Activated naive CD8-positive, alpha-beta T cell treated with anti-CD3 and anti-CD28 coated beads, Interleukin-2, amount 10 ng/mL, durations not matched to agents 7 days and 5 days (primary cell): ENCODE results near the gene BCKDK. TPM values are rescaled to one million over a fixed set of nuclear protein-coding genes. Genes with fewer than 3 reads are reported as not detected.
"Not testable (repeated sequence)": the region's sequence is repeated elsewhere in the genome, so short reads cannot be mapped to it uniquely, and the experiment has no call there.

Experiments
- ATAC-seq: fragments of 150-1000 bp; cut with Tn5 transposase; one replicate; pipeline ENCODE4 v1.10.0; 2021; ENCODE audit warnings: low read depth, moderate library complexity
- POLR2A ChIA-PET: fragments of 350-600 bp; sonication (Branson Sonifier 250); formaldehyde crosslinking; loops from one replicate; lab custom pipeline; 2021; ENCODE audit warnings: antibody characterized with exemption; lab: Charles Lee
- DNase-seq: peaks from one replicate; pipeline ENCODE4 v3.0.0; 2021
- H3K27ac Mint-ChIP-seq: one replicate; pipeline ENCODE4 v1.8.0; 2022; ENCODE audit warnings: mild to moderate bottlenecking, mixed read lengths
- H3K27me3 Mint-ChIP-seq: one replicate; pipeline ENCODE4 v1.8.0; 2022; ENCODE audit warnings: mild to moderate bottlenecking, moderate library complexity, mixed read lengths
- H3K36me3 Mint-ChIP-seq: one replicate; pipeline ENCODE4 v1.8.0; 2021; ENCODE audit warnings: mild to moderate bottlenecking, mixed read lengths
- H3K4me1 Mint-ChIP-seq: one replicate; pipeline ENCODE4 v1.8.0; 2021; ENCODE audit warnings: mixed read lengths
- H3K4me3 Mint-ChIP-seq: one replicate; pipeline ENCODE4 v1.8.0; 2022; ENCODE audit warnings: mild to moderate bottlenecking, moderate library complexity, mixed read lengths
- H3K9me3 Mint-ChIP-seq: one replicate; pipeline ENCODE4 v1.8.0; 2021; ENCODE audit warnings: mixed read lengths
- total RNA-seq, 2 experiments: library from RNA; stranded (reverse); gene quantifications; one replicate each; pipeline ENCODE4 v1.2.3, GENCODE V29; 2021

The BCKDK gene
- total RNA-seq, 2 experiments from 2014 or later, result 35.8 to 37.0 TPM

DNA sequence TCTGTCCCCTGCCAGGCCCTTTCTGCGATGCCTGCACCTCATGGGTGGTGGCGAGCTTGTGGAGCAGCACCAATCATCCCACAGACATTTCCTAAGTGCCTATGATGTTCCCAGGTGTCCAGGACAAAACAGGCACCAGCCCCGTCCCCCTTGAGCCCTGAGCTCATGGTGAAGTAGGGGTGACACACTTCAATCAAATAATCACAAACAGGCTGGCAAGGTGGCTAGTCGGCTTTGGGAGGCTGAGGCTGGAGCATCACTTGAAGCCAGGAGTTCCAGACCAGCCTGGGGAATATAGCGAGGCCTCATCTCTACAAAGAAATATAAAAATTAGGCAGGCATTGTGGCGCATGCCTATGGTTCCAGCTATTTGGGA is 28.1 kb downstream of the BCKDK start:
- Mint-ChIP-seq H3K9me3 (no peaks in the 10 kb centered on the region), H3K27ac (no peak overlapping the region), H3K27me3 (no peaks in the 10 kb centered on the region), H3K4me3 (no peak overlapping the region), H3K36me3 (no peaks in the 10 kb centered on the region), H3K4me1 (no peaks in the 10 kb centered on the region)
- no peak for DNase-seq
- POLR2A ChIA-PET, result interaction anchor here (1.8 kb wide), 1 partner anchor 19 kb away, joined by 4 read pairs; the partner anchor contains the start of gene KAT8
- no peak for ATAC-seq

DNA sequence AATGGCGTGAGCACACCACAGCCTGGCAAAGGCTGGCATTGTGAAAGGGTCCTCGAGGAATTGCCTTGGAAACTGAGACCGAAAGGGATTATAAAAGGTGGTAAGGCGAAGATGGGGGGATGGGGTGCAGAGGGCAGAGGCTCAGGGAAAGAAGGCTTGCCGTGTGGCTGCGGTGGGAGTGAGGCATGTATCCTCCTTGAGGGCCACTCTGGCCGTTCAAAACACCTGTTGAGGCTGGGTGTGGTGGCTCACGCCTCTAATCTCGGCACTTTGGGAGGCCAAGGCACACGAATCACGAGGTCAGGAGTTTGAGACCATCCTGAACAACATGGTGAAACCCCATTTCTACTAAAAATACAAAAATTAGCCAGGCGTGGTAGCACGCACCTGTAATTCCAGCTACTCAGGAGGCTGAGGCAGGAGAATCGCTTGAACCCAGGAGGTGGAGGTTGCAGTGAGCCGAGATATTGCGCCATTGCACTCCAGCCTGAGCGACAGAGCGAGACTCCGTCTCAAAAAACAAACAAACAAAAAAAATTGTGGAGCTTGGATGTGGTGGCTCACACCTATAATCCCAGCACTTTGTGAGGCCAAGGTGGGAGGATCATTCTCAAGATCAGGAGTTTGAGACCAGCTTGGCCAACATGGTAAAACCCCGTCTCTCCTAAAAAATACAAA is 28.8 kb downstream of the BCKDK start:
- H3K27ac Mint-ChIP-seq, H3K36me3 Mint-ChIP-seq, ATAC-seq, H3K4me3 Mint-ChIP-seq, DNase-seq, H3K4me1 Mint-ChIP-seq, H3K27me3 Mint-ChIP-seq, H3K9me3 Mint-ChIP-seq: not testable (repeated sequence)
- POLR2A ChIA-PET, result interaction anchor here (0.9 kb wide), 1 partner anchor 18 kb away, joined by 3 read pairs; no protein-coding TSS in a partner anchor

DNA sequence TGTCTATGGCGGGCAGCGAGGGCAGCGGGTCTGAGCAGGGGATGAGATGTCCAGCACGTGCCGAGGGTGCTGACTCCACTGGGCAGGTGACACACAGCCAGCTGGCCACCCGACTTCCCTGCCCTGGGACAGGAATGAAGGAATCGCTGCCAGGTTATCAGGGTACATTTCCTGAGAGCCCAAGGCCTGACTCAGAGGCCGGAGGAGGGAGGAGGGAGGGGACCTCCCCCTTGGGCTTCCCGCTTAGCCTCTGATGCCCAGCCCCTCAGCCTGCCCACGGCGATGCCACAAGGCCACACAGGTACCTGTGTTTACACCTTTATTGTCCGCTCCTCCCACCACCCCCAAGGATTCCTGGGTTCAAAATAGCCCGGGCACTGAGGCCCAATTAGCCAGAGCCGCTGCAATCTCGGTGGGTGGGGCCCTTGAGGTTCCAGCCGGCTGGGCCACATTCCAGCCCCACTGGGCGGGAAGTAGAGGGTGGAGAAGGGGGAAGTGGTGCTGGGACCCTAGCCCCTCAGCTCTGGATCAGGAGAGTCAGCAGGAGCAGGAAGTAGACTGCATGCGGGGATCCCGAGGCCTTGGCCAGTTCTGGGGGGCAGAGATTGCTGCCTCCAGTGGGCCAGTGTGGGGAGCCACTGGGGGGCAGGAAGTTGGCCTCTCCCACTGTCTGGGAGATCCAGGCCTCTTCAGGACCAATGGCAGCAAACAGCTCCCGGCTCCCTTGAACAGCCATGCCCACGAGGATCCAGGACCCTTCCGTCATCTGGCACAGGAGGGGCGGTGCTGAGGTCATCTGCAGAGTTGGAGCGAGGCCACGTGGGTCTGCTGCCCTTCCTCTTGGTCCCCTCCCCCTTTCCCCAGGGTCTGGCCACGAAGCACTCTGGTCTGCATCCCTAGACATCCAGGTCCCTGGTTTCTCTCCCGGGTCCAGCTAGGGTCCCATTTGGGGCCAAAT is 30.7 kb downstream of the BCKDK start:
- Mint-ChIP-seq H3K4me3 (no peak overlapping the region), H3K36me3 (no peaks in the 10 kb centered on the region), H3K27me3 (no peaks in the 10 kb centered on the region), H3K27ac (peak overlapping the region; percentile 45), H3K9me3 (no peaks in the 10 kb centered on the region), H3K4me1 (peaks cover 5% of the 10 kb centered on the region)
- no peak for DNase-seq
- ATAC-seq, result no peak
- POLR2A ChIA-PET, result no interaction called here

DNA sequence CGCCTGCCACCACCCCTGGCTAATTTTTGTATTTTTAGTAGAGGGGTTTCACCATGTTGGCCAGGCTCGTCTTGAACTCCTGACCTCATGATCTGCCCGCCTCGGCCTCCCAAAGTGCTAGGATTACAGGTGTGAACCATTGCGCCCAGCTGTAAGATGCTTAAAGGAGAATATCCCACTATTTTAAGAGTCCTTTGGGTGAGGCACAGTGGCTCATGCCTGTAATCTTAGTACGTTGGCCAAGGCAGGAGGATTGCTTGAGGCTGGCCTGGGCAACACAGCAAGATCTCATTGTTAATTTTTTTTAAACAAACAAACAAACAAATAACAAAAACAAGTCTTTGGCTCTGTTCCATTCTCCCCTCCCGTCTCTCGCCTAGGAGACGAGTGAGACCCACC is 32.9 kb downstream of the BCKDK start:
- not testable (repeated sequence) for H3K36me3 Mint-ChIP-seq, H3K9me3 Mint-ChIP-seq, H3K27me3 Mint-ChIP-seq, ATAC-seq, H3K4me3 Mint-ChIP-seq, H3K27ac Mint-ChIP-seq, H3K4me1 Mint-ChIP-seq, DNase-seq
- POLR2A ChIA-PET, result interaction anchor here (1.1 to 1.4 kb wide), 2 partner anchors 24 to 191 kb away, joined by 4 to 5 read pairs; partner anchors contain the start of gene KAT8

DNA sequence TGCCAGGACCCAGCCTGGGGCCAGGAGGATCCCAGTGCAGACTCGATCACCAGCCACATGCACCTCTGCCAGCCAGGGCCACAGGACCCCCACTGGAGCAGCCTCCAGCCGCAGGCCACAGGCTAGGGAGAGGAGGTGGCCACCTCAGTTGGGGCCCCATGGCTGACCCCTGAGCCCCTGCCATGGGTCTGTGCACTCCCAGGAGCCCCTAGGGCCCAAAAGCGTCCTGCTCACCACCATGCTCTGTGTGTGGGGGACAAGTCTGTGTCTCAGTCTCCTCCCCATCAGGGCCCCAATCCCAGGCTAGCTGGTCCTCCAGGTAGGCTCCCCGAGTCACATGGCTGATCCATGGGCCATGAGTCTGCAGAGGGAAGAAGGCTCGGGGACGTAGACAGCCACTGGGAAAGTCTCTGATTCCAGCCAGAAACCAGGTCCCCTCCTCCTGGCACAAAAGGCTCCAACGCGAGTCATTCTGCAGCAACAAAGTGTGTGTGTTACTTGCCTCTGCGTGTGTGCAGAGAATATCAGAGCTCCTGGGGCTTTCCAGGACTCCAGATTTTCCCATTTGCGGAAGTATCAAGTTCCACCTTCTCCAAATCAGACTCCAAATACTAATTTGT is 33.4 kb downstream of the BCKDK start:
- Mint-ChIP-seq H3K27me3 (no peaks in the 10 kb centered on the region), H3K36me3 (no peaks in the 10 kb centered on the region), H3K27ac (peak overlapping the region; percentile 89), H3K9me3 (no peaks in the 10 kb centered on the region), H3K4me3 (peak overlapping the region; percentile 86), H3K4me1 (peaks cover 5% of the 10 kb centered on the region)
- ATAC-seq (no peak), DNase-seq (peak; percentile 43)
- POLR2A ChIA-PET, result interaction anchor here (0.6 to 3.4 kb wide), 25 partner anchors 12 to 730 kb away, joined by 3 to 138 read pairs (median 4); partner anchors contain the start of genes ARMC5, BCKDK, FUS and KAT8

DNA sequence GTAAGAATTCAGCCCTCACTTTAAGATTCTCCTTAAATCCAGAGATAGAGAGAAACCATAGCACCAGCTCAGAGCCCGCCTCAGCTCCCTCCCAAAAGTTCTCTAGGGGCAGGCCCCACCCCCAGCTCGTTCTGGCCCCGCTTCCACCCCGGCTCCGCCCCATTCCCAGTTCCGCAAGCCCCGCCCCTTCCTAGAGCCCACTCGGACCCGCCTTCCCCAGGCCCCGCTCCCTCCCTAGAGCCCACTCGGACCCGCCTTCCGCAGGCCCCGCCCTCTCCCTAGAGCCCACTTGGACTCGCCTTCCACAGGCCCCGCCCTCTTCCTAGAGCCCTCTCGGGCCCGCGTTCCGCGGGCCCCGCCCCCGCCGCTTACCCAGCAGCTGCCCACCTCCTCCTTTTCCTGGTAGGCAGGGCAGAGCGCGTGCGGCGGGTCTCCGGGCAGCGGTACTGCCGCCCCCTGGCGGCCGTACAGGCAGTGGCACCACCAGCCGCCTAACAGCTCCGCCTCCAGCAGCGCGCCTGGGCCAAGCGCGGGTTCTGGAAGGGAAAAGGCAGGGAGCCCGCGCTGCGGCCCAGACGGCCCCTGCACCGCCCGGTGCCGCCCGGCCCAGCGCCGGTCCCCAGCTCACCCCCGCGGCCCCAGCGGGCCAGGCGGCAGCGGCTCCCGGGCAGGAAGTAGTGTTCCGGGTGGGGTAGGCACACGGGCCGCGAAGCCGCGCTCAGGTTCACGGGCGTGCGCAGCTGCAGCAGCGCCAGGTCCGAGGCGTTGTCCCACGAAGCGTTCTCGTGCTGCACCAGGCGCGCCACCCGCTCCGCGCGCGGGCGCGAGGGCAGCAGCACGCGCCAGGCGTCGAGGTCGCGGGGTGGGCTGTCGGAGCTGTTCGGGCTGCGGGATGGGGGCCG is 34.2 kb downstream of the BCKDK start:
- ATAC-seq (peak; percentile 87), DNase-seq (peak; percentile 98)
- POLR2A ChIA-PET, result interaction anchor here (0.6 to 3.4 kb wide), 29 partner anchors 9 to 729 kb away, joined by 3 to 138 read pairs (median 4); partner anchors contain the start of genes ARMC5, BCKDK, FUS and HSD3B7
- H3K27me3 Mint-ChIP-seq, result peaks cover 1% of the 10 kb centered on the region
- H3K4me1 Mint-ChIP-seq, result peaks cover 5% of the 10 kb centered on the region
- peak overlapping the region; percentile 89 for H3K27ac Mint-ChIP-seq
- no peaks in the 10 kb centered on the region for H3K36me3 Mint-ChIP-seq
- peak overlapping the region; percentile 86 for H3K4me3 Mint-ChIP-seq
- no peaks in the 10 kb centered on the region for H3K9me3 Mint-ChIP-seq

DNA sequence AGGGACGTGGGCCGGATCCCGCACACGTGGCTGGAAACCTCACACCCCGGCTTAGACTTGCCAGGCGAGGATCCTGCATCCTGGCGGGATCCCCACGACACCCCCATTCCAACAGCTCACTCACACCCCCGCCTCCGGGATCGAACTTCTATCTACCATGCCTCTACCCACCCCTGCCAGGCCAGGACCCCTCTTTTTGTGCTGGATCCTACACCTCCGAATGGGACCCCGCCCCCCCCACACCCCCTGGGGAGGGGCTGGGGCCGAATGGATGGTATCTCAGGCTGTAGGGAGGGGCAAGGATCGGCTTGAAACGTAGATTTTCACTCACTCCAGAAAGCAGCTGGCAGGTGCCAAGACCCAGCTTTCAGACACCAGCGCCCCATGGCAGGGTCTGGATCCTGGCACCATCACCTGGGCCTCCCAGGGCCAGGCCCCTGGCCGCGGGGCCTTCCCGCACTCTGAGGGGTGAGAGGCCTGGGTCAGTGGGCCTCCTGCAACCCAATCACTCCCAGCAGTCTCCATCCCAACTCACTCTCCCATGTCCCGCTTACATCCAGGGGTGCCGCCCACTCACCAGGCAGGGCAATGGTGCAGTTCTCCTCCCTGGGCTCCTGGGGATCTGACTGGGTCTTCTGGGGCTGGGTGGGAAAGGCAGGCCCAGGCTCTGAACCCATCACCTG is 35.0 kb downstream of the BCKDK start:
- Mint-ChIP-seq H3K27ac (peak overlapping the region; percentile 64), H3K4me3 (peak overlapping the region; percentile 27), H3K36me3 (no peaks in the 10 kb centered on the region), H3K27me3 (peaks cover 4% of the 10 kb centered on the region), H3K9me3 (no peaks in the 10 kb centered on the region), H3K4me1 (peaks cover 5% of the 10 kb centered on the region)
- DNase-seq (no peak), ATAC-seq (no peak)
- POLR2A ChIA-PET, result interaction anchor here (0.8 to 3.4 kb wide), 14 partner anchors 8 to 299 kb away, joined by 3 to 138 read pairs (median 6); partner anchors contain the start of genes BCKDK, FUS, HSD3B7 and KAT8

DNA sequence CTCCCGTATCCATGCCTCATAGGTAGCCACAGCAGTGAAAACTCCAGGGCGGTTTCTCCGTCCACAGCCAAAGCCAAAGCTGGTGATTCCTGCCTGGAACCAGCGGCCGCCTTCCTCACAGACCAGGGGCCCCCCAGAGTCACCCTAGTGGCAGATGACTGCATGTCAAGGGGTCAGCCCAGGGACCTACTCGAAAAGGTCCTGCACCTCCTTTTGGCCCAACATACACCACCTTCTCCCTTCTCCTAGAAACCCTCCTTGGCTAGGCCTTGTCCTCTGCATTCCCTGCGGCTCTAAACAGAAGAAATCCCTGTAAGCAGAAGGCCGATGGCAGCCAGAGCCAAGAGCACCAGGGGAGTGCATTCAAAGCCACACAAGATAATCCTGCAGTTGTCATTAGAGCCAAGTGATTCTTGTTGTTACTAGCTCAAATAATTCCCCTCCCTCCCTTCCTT is 35.5 kb downstream of the BCKDK start:
- H3K36me3 Mint-ChIP-seq, result no peaks in the 10 kb centered on the region
- peaks cover 4% of the 10 kb centered on the region for H3K27me3 Mint-ChIP-seq

DNA sequence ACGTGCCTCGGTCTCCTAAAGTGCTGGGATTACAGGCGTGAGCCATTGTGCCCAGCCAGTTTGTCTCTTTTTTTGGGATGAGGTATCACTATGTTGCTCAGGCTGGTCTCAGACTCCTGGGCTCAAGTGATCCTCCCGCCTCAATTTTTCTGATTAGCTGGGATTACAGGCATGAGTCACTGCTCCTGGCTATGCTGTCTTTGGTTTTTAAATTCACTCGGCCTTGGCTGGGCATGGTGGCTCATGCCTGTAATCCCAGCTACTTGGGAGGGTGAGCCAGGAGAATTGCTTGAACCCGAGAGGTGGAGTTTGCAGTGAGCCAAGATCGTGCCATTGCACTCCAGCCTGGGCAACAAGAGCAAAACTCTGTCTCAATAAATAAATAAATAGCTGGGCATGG is 36.2 kb downstream of the BCKDK start:
- not testable (repeated sequence) for ATAC-seq, H3K36me3 Mint-ChIP-seq, H3K9me3 Mint-ChIP-seq, H3K4me3 Mint-ChIP-seq, DNase-seq, H3K4me1 Mint-ChIP-seq, H3K27ac Mint-ChIP-seq, H3K27me3 Mint-ChIP-seq
- POLR2A ChIA-PET, result interaction anchor here (3.4 kb wide), 1 partner anchor 34 kb away, joined by 138 read pairs; the partner anchor contains the start of gene FUS

More for the DNA sequence above, 35.5 kb downstream of the BCKDK start:
- Mint-ChIP-seq H3K4me1 (peaks cover 5% of the 10 kb centered on the region), H3K27ac (peak overlapping the region; percentile 72), H3K4me3 (peak overlapping the region; percentile 59), H3K9me3 (no peaks in the 10 kb centered on the region)
- DNase-seq (no peak), ATAC-seq (no peak)
- POLR2A ChIA-PET, result interaction anchor here (2.7 to 3.4 kb wide), 2 partner anchors 26 to 34 kb away, joined by 33 to 138 read pairs; partner anchors contain the start of genes FUS and KAT8

DNA sequence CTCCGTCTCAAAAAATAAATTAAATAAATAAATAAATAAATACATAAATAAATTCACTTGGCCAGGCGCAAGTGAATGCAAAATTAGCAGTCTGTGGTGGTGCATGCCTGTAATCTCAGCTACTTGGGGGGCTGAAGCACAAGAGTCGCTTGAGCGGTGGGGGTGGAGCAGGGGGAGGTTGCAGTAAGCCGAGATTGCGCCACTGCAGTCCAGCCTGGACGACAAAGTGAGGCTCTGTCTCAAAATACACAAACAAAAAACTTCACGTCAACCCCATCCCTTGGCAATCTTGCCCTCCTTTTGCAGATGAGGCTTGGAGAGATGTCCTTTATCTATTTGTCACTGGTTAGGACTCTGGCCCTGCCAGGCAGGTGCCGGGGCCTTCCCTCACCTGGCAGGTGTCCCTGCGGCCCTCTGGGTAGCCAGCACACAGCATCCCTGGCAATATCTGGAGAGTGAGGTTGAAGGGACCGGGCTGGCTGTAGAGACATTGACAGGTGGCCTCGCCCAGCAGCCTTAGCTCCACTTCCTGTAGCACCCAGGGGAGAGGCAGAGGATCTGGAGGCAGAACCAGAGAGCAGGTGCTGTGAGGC is 37.3 kb downstream of the BCKDK start:
- H3K36me3 Mint-ChIP-seq, result no peaks in the 10 kb centered on the region
- DNase-seq (no peak), ATAC-seq (no peak)
- no peak overlapping the region for H3K27ac Mint-ChIP-seq
- no peak overlapping the region for H3K4me3 Mint-ChIP-seq
- H3K9me3 Mint-ChIP-seq, result no peaks in the 10 kb centered on the region
- POLR2A ChIA-PET, result interaction anchor here (0.9 to 1.4 kb wide), 3 partner anchors 32 to 240 kb away, joined by 4 to 8 read pairs (median 6); partner anchors contain the start of gene FUS
- H3K27me3 Mint-ChIP-seq, result peaks cover 4% of the 10 kb centered on the region
- H3K4me1 Mint-ChIP-seq, result peaks cover 5% of the 10 kb centered on the region

DNA sequence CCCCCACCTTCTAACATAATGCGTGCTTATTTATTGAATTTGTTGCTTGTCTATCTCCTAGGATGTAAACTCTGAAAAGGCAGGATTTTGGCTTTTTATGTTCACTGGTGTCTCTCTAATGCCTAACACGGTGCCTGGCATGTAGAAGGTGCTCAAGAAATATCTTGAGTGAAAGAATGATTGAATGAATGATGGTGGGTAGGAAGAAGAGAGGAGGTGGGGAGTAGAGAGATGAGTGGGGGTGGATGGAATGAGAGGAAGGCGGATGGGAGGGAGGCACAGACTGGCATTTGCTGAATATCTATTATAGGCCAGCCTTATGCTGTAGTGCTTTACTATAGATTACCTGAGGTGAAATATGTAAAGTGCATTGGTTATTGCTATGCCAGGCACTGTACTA is 39.4 kb downstream of the BCKDK start:
- no peaks in the 10 kb centered on the region for H3K9me3 Mint-ChIP-seq
- DNase-seq (no peak), ATAC-seq (no peak)
- no peaks in the 10 kb centered on the region for H3K36me3 Mint-ChIP-seq
- POLR2A ChIA-PET, result interaction anchor here (1.2 kb wide), 1 partner anchor 33 kb away, joined by 6 read pairs; the partner anchor contains the start of gene FUS
- H3K4me3 Mint-ChIP-seq, result no peak overlapping the region
- peaks cover 4% of the 10 kb centered on the region for H3K27me3 Mint-ChIP-seq
- no peak overlapping the region for H3K27ac Mint-ChIP-seq
- no peaks in the 10 kb centered on the region for H3K4me1 Mint-ChIP-seq
